ENCODE data around the gene RAD23B.

RAD23B gene

DNA sequence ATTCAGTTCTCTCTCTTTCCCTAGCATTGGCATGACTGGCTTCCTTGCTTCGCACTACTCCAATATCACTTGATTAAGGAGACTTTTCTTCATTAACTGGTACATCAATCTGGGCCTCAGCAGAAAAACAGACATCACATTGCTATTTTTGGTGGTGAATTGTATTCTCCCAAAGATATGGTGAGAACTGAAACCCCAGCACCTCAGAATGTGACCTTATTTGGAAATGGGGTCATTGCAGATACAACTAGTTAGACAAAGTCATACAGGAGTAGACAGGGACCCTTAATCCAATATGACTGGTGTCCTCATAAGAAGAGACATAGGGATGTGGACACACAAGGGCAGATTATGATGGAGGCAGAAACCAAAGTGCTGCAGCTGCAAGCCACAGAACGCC, 7.5 kb upstream of the RAD23B start:
- H3K4me1 Mint-ChIP-seq (ENCODE audit: low read depth): peaks cover 8% of the 10 kb centered on the region
- H3K4me3 Mint-ChIP-seq: no peak overlapping the region

GRCh38 chr9:107276966-107277710, 5.9 kb upstream of the RAD23B start:
- DNase-seq (ENCODE audit: low spot score): no peak
- Mint-ChIP-seq H3K4me3 (no peak overlapping the region), H3K27ac (no peak overlapping the region), H3K9me3 (no peaks in the 10 kb centered on the region), H3K4me1 (ENCODE audit: low read depth) (peaks cover 17% of the 10 kb centered on the region), H3K27me3 (ENCODE audit: low read depth) (peaks cover 29% of the 10 kb centered on the region), H3K36me3 (ENCODE audit: low read depth) (no peaks in the 10 kb centered on the region)

More for the DNA sequence above, 7.5 kb upstream of the RAD23B start:
- Mint-ChIP-seq H3K27ac (no peak overlapping the region), H3K9me3 (no peaks in the 10 kb centered on the region), H3K27me3 (ENCODE audit: low read depth) (peaks cover 29% of the 10 kb centered on the region), H3K36me3 (ENCODE audit: low read depth) (no peaks in the 10 kb centered on the region)
- no peak for DNase-seq (ENCODE audit: low spot score)

- no peak for DNase-seq (ENCODE audit: low spot score)
- H3K27me3 Mint-ChIP-seq (ENCODE audit: low read depth): peaks cover 29% of the 10 kb centered on the region
- peaks cover 19% of the 10 kb centered on the region for H3K4me1 Mint-ChIP-seq (ENCODE audit: low read depth)
Observed at GRCh38 chr9:107277801-107278200, 5.3 kb upstream of the RAD23B start.

GRCh38 chr9:107279086-107279485, 4.0 kb upstream of the RAD23B start:
- no peak for DNase-seq (ENCODE audit: low spot score)
- Mint-ChIP-seq H3K36me3 (ENCODE audit: low read depth) (peaks cover 4% of the 10 kb centered on the region), H3K4me3 (no peak overlapping the region), H3K9me3 (no peaks in the 10 kb centered on the region), H3K27ac (no peak overlapping the region), H3K27me3 (ENCODE audit: low read depth) (peaks cover 21% of the 10 kb centered on the region), H3K4me1 (ENCODE audit: low read depth) (peaks cover 16% of the 10 kb centered on the region)

More at GRCh38 chr9:107277801-107278200, 5.3 kb upstream of the RAD23B start:
- H3K4me3 Mint-ChIP-seq: no peak overlapping the region
- no peaks in the 10 kb centered on the region for H3K9me3 Mint-ChIP-seq
- H3K36me3 Mint-ChIP-seq (ENCODE audit: low read depth): no peaks in the 10 kb centered on the region
- no peak overlapping the region for H3K27ac Mint-ChIP-seq

- Mint-ChIP-seq H3K9me3 (no peaks in the 10 kb centered on the region), H3K4me3 (no peak overlapping the region), H3K36me3 (ENCODE audit: low read depth) (peaks cover 7% of the 10 kb centered on the region), H3K27ac (no peak overlapping the region), H3K4me1 (ENCODE audit: low read depth) (peaks cover 20% of the 10 kb centered on the region), H3K27me3 (ENCODE audit: low read depth) (peaks cover 13% of the 10 kb centered on the region)
- peak; percentile 17 for DNase-seq (ENCODE audit: low spot score)
Observed at GRCh38 chr9:107280543-107280942, 2.5 kb upstream of the RAD23B start.

DNA sequence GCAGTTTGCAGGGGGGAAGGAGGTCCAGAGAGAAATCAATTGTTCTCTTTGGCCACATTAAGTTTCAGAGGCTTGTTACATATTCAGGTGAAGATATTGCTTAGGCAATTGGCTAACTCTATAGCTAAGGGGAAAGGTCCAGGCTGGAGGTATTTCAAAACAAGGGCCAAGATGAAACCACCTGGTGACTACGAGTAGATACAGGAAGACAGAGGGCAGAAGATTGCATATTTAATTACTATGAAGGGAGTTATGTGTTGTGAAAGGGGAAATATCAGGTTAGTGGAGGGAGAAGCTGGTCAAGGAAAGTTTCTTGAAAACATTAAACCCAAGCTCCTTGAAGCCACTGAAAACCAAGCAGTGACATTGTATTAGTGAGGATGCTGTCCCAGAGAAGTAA, 1.9 kb upstream of the RAD23B start:
- Mint-ChIP-seq H3K36me3 (ENCODE audit: low read depth) (peaks cover 10% of the 10 kb centered on the region), H3K4me1 (ENCODE audit: low read depth) (peaks cover 26% of the 10 kb centered on the region), H3K27ac (no peak overlapping the region), H3K4me3 (peak overlapping the region; percentile 32), H3K27me3 (ENCODE audit: low read depth) (peaks cover 9% of the 10 kb centered on the region), H3K9me3 (no peaks in the 10 kb centered on the region)
- no peak for DNase-seq (ENCODE audit: low spot score)

DNA sequence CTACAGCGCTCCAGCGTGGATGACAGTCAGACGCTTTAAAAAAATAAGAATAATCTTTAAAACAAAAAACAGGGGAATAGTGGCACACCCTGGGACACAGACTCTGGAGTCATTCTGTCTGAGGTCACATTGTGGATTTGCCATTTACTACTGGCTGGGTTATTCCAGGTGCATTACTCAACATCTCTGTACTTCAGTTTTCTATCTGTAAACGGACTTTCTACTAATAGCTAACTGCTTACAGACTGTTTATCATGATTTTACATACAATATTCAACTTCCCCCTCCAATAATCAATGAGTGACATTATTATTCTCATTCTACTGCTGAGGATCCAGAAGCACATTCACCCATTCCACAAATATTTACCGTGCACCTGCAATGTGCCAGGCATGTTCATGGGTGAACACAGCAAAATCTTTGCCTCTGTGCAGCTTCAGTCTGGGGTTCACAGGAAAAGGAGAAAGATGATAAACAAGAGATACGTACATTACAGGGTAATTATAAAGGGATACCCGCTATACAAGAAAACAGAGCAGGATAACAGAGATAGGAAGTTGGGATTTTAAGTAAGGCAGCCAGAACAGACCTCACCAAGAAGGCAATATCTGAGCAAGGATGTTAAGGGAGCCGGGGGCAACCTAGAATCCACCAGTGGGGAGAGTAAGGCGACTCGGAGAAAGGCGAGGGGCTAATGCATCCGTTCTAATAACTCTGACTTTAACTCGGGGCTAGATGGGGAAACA, 984 bp upstream of the RAD23B start:
- Mint-ChIP-seq H3K36me3 (ENCODE audit: low read depth) (peaks cover 12% of the 10 kb centered on the region), H3K4me1 (ENCODE audit: low read depth) (peaks cover 31% of the 10 kb centered on the region), H3K27me3 (ENCODE audit: low read depth) (peaks cover 4% of the 10 kb centered on the region), H3K4me3 (peak overlapping the region; percentile 82), H3K27ac (peak overlapping the region; percentile 87), H3K9me3 (no peaks in the 10 kb centered on the region)
- no peak for DNase-seq (ENCODE audit: low spot score)

GRCh38 chr9:107283623-107284616, 841 bp downstream of the RAD23B start:
- Mint-ChIP-seq H3K9me3 (no peaks in the 10 kb centered on the region), H3K27me3 (ENCODE audit: low read depth) (peaks cover 4% of the 10 kb centered on the region), H3K4me3 (peak overlapping the region; percentile 91), H3K4me1 (ENCODE audit: low read depth) (peaks cover 41% of the 10 kb centered on the region), H3K27ac (peak overlapping the region; percentile 92), H3K36me3 (ENCODE audit: low read depth) (peaks cover 12% of the 10 kb centered on the region)
- DNase-seq (ENCODE audit: low spot score): peak; percentile 80

- Mint-ChIP-seq H3K27me3 (ENCODE audit: low read depth) (peaks cover 4% of the 10 kb centered on the region), H3K4me3 (peak overlapping the region; percentile 91), H3K36me3 (ENCODE audit: low read depth) (peaks cover 12% of the 10 kb centered on the region), H3K9me3 (no peaks in the 10 kb centered on the region), H3K27ac (peak overlapping the region; percentile 92), H3K4me1 (ENCODE audit: low read depth) (peaks cover 46% of the 10 kb centered on the region)
- DNase-seq (ENCODE audit: low spot score): no peak
Observed at GRCh38 chr9:107284636-107285035, 1.6 kb downstream of the RAD23B start.

DNA sequence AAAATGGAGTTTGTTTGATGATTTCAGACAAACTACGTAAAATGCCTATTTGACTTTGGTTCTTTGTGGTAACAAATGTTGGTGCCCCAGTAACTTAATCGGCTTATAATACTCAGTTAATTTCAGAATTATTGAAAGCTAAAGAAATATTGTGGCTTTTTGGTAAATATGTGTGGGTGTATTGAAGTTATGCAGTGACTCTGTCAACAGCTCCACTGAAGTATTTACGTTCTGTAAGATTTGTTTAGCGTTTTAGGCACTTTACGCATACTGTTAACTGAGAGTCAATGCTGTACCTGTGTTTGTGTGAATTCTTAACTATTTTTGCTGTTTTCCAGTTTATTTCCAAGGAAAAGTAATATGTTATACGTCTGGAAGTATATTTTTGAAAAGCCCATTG, 2.2 kb downstream of the RAD23B start:
- no peak for DNase-seq (ENCODE audit: low spot score)
- no peaks in the 10 kb centered on the region for H3K9me3 Mint-ChIP-seq
- peaks cover 12% of the 10 kb centered on the region for H3K36me3 Mint-ChIP-seq (ENCODE audit: low read depth)
- peaks cover 53% of the 10 kb centered on the region for H3K4me1 Mint-ChIP-seq (ENCODE audit: low read depth)
- peak overlapping the region; percentile 91 for H3K4me3 Mint-ChIP-seq
- H3K27ac Mint-ChIP-seq: peak overlapping the region; percentile 12
- H3K27me3 Mint-ChIP-seq (ENCODE audit: low read depth): peaks cover 4% of the 10 kb centered on the region

DNA sequence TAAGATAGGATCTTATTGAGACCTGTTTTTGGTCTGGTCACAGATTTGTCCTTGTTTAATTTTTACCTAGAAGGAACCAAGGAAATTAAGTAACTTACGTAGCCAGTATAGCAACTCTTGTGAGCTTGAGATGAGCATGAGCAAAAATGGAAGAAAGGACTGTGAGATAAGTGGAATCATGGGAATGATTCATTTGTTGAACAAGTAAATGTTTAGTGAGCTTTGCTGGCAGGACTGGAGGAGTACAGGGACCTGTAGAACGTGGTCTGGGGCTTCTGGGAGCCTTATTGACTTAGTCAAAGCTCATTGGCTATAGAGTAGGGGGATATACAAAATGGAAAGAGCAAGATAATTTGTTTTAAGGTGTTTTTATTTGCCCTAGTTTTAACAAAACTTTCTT, 3.0 kb downstream of the RAD23B start:
- DNase-seq (ENCODE audit: low spot score): no peak
- no peak overlapping the region for H3K27ac Mint-ChIP-seq
- H3K36me3 Mint-ChIP-seq (ENCODE audit: low read depth): peaks cover 14% of the 10 kb centered on the region
- no peaks in the 10 kb centered on the region for H3K27me3 Mint-ChIP-seq (ENCODE audit: low read depth)
- peak overlapping the region; percentile 91 for H3K4me3 Mint-ChIP-seq
- no peaks in the 10 kb centered on the region for H3K9me3 Mint-ChIP-seq
- peaks cover 47% of the 10 kb centered on the region for H3K4me1 Mint-ChIP-seq (ENCODE audit: low read depth)

DNA sequence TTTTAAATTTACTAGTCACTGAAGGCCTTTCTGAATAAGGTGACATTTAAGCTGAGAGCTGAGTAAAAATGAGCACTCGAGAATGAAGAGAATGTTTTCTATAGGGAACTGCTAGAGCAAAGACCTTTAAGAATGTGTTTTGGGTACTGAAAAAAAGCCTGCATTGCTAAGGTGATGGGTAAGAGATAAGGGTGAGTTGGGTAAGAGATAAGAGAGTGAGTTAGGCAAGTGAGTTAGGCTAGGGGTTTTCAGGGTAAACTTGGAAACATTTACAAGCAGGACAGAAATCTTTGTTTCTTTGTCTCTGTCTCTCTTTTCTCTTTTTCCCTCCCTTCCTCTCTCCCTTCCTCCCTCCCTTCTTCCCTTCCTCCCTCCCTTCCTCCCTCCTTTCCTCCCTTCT, 5.6 kb downstream of the RAD23B start:
- Mint-ChIP-seq H3K27ac (peak overlapping the region; percentile 9), H3K36me3 (ENCODE audit: low read depth) (peaks cover 17% of the 10 kb centered on the region), H3K4me1 (ENCODE audit: low read depth) (peaks cover 41% of the 10 kb centered on the region), H3K27me3 (ENCODE audit: low read depth) (no peaks in the 10 kb centered on the region), H3K9me3 (no peaks in the 10 kb centered on the region), H3K4me3 (peak overlapping the region; percentile 0)
- peak; percentile 17 for DNase-seq (ENCODE audit: low spot score)

GRCh38 chr9:107290619-107291018, 7.5 kb downstream of the RAD23B start:
- Mint-ChIP-seq H3K4me3 (no peak overlapping the region), H3K27ac (no peak overlapping the region), H3K27me3 (ENCODE audit: low read depth) (no peaks in the 10 kb centered on the region), H3K9me3 (no peaks in the 10 kb centered on the region), H3K36me3 (ENCODE audit: low read depth) (peaks cover 12% of the 10 kb centered on the region), H3K4me1 (ENCODE audit: low read depth) (peaks cover 53% of the 10 kb centered on the region)
- DNase-seq (ENCODE audit: low spot score): no peak
